OCI-LY1 (cell line): ENCODE measurements around the gene PPP2R2C.

Source experiments
- CTCF ChIP-seq: fragments of 200-600 bp; sonication (generic), shearing (Covaris generic); IDR thresholded peaks from 2 replicates; pipeline ENCODE4 v1.5.1; 2017; ENCODE audit warnings: mild to moderate bottlenecking, antibody characterized with exemption, low read length, moderate library complexity, mixed read lengths
- EZH2 ChIP-seq: fragments of 200-600 bp; sonication (generic), shearing (Covaris generic); IDR thresholded peaks from 2 replicates; pipeline ENCODE4 v1.8.0; 2017; ENCODE audit warnings: borderline replicate concordance, mixed run types, mild to moderate bottlenecking, antibody characterized with exemption, low read length, moderate library complexity, mixed read lengths

- TF ChIP-seq CTCF: no peak
- no peak for TF ChIP-seq EZH2
These were observed 4.5 kb upstream of the PPP2R2C start for GRCh38 chr4:6476893-6477292.
